HUES48 (cell line): ENCODE measurements around the gene PLIN5.

Source experiments
- H3K27ac ChIP-seq: one replicate; pipeline ENCODE4 v1.7.0; 2013; ENCODE audit warnings: low read depth, low read length, inconsistent platforms
- H3K27me3 ChIP-seq: 2 replicates; pipeline ENCODE4 v1.6.1; 2013; ENCODE audit warnings: mild to moderate bottlenecking, low read length; ENCODE audit not compliant: control insufficient read depth, insufficient read depth
- H3K36me3 ChIP-seq: 2 replicates; pipeline ENCODE4 v1.6.1; 2013; ENCODE audit warnings: low read length; ENCODE audit not compliant: control insufficient read depth, insufficient read depth
- H3K4me1 ChIP-seq: 2 replicates; pipeline ENCODE4 v1.6.1; 2013; ENCODE audit warnings: mild to moderate bottlenecking, low read length; ENCODE audit not compliant: control insufficient read depth, insufficient read depth
- H3K4me3 ChIP-seq: 2 replicates; pipeline ENCODE4 v1.5.1; 2013; ENCODE audit warnings: mild to moderate bottlenecking, low read depth, low read length
- H3K9ac ChIP-seq: 2 replicates; pipeline ENCODE4 v1.6.1; 2013; ENCODE audit warnings: mild to moderate bottlenecking, low read depth, low read length, moderate library complexity
- H3K9me3 ChIP-seq: 2 replicates; pipeline ENCODE4 v1.6.1; 2013; ENCODE audit warnings: low read length; ENCODE audit not compliant: control insufficient read depth, insufficient read depth

The PLIN5 gene

DNA sequence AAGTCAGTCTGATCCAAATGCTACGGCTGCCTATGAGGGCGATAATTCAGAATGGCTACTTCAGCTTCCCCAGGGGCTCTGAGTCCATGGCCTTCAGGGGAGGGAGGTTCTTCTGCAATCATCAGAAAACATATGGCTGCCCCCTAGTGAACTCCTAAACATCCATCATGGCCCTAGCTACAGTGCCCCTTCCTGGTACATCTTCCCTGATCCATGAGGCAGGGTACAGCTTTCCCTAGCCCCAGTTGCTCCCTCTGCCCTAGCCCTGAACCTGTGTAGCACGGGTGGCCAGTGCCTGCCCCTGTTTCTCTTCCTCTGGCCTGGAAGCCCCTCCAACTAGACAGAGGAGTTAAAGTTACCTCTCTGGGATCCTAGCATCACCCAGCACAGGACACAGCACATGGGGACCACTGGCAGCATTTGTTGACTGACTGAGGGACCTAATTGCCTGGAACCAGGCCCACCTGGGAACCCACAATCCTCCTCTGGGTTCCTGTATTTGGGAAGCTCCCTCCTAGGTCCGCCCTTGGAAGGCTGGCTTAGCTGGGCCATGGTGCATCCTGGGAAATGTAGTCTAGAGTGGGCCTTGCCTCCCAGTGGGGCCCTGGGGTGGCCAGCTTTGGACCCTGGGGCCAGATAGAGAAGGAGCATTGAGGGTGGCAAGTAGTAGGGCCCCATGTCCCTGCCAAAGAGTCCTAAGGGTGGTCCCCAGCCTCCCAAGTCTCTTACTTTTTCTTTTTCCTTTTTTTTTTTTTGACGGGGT, 42.2 kb upstream of the PLIN5 start:
- peak overlapping the region; percentile 10 for H3K27ac ChIP-seq
- H3K36me3 ChIP-seq: no peaks in the 10 kb centered on the region
- 0 out of 2 replicates have a peak, but pooled peaks cover 3% of the 10 kb centered on the region for H3K27me3 ChIP-seq
- H3K9ac ChIP-seq: no peak overlapping the region
- H3K9me3 ChIP-seq: no peaks in the 10 kb centered on the region
- no peak overlapping the region for H3K4me3 ChIP-seq
- peaks cover 13% of the 10 kb centered on the region for H3K4me1 ChIP-seq

DNA sequence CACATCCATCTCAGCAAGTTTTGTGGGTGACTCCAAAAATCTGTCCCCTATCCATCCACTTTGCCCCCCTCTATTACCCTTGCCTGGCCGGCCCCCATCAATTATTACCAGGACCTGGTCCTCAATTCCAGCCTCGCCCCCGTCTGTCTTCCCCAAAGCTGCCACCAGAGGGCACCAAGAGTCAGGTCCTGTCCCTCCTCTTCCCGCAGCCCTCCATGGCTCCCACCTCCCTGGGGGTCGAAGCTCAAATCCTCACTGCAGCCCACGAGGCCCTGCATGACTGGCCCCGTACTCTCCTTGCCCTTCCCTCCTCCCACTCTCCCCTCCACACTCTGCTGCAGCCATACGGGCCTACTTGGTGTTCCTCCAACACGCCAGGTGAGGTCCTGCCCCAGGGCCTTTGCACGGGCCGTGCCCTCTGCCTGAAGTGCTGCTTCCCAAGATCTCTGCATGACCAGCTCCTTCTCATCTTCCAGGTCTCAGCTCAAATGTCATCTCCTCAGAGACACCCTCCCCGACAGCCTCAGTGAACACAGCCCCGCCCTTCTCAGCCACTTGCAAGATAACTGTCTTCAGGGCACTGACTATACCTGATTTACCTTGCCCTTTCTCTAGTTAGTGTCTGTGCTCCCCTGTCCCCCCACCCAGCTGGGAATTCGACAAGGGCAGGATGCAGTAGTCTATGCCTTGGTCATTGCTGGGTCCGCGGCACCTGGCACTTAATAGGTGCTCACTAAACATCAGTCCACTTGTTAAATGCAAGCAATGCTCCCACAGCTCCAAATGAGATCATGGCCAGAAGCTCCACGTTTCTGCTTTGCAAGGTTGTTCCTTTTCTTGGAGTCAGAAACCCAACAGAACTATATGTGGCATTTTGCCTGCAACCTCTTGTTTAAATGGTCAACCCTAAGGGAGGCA, 41.3 kb upstream of the PLIN5 start:
- H3K27ac ChIP-seq: peak overlapping the region; percentile 97
- peaks cover 13% of the 10 kb centered on the region for H3K4me1 ChIP-seq
- H3K36me3 ChIP-seq: no peaks in the 10 kb centered on the region
- no peaks in the 10 kb centered on the region for H3K27me3 ChIP-seq
- H3K4me3 ChIP-seq: no peak overlapping the region
- H3K9me3 ChIP-seq: no peaks in the 10 kb centered on the region
- no peak overlapping the region for H3K9ac ChIP-seq

DNA sequence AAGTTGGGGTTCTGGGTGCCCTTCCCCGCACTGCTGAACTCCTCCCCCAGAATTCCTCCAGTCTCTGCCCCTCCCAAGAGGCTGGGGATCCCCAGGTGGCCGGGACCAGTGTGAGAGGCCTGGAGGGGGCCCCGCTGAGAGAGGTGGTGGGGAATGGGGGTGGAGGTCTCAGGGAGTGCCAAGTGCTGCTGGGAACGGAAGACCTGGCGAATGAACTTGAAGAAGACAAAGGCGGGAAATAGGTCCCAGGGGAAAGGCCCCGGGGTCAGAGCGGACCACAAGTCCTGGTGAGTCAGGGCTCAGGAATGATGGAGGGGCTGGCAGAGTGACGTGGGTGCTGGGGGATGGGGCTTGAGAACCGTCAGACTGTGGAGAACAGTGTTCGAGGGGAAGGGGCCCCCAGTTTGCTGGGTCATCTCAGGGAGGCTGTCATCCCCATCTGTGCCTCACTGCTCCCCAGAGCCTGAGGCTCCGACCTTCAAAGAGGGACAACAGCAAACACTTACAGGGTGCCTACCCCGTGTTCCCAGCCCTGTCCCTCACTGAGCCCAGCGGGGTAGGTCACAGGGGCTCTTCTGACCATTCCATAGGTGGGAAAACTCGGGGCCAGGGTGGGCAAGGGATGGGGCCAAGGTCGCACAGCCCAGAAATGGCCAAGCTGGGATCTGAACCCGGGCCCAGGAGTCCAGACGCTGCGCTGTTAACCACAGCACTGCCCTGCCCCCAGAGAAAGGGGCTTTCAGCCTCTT, 40.4 kb upstream of the PLIN5 start:
- H3K27ac ChIP-seq: peak overlapping the region; percentile 97
- H3K27me3 ChIP-seq: no peaks in the 10 kb centered on the region
- H3K9ac ChIP-seq: peak overlapping the region; percentile 57; the same call in 1 of the 2 replicates
- no peaks in the 10 kb centered on the region for H3K9me3 ChIP-seq
- H3K4me1 ChIP-seq: peaks cover 13% of the 10 kb centered on the region
- peak overlapping the region; percentile 30; the same call in 1 of the 2 replicates for H3K4me3 ChIP-seq
- H3K36me3 ChIP-seq: no peaks in the 10 kb centered on the region

DNA sequence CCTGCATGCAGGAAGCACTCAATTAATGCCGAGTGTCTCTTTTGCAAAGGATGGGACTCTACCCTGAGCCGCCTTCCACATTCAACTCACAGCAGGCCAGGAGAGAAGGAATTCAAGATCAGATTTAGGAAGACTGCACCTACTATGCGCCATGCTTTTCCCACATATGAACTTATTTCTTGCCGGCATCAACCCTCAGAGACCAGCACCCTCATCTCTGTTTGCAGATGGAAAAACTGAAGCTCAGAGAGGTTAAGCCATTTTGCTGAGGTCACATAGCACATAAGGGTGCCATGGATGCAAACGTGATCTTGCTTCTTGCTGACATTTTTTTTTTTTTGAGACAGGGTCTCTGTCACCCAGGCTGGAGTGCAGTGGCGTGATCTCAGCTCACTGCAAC, 38.7 kb upstream of the PLIN5 start:
- H3K4me1 ChIP-seq: peaks cover 13% of the 10 kb centered on the region

DNA sequence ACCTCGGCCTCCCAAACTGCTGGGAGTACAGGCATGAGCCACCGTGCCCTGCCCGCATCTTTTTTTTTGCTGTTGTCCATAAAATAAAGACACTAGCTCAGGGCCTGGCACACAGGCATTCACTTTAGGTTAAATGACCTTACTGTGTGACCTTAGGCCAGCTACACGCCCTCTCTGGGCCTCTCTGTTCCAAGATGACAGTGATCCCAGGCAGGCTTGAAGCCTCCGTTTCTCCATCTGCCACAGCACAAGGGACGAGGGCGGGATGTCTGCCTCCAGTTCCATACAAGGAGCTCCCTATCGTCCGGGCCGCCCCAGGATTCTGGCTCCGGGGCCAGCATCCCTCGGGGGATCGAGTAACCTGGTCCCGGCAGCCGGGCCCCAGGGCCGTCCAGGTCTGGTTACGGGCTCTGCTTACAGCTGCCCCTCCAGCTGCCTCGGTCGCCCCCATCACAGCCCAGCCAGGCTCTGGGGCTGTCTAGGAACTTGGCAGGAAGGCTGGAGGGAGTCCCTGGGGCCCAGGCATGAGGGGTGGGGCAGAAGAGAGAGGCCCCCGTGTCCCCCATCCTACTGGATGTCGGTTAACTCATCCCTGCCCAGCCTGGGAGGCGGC, 36.4 kb upstream of the PLIN5 start:
- no peak overlapping the region for H3K9ac ChIP-seq

More for the DNA sequence above, 38.7 kb upstream of the PLIN5 start:
- no peak overlapping the region for H3K27ac ChIP-seq
- no peak overlapping the region for H3K4me3 ChIP-seq
- no peaks in the 10 kb centered on the region for H3K27me3 ChIP-seq
- H3K36me3 ChIP-seq: no peaks in the 10 kb centered on the region
- no peak overlapping the region for H3K9ac ChIP-seq
- H3K9me3 ChIP-seq: no peaks in the 10 kb centered on the region

DNA sequence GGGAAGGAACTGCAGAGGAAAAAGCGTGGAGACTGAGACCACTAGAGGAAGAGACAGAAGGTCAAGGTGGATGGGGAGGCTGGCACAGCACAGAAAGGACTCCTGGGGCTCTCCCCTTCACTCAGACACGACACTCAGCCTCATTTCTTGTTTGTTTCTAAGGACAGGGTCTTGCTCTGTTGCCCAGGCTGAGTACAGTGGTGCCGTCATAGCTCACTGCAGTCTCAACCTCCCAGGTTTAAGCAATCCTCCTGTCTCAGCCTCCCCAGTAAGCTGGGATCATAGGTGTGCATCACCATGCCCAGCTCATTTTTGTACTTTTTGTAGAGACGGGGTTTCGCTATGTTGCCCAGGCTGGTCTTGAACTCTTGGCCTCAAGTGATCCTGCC, 35.9 kb upstream of the PLIN5 start:
- Histone ChIP-seq H3K9me3 (no peaks in the 10 kb centered on the region), H3K27ac (no peak overlapping the region), H3K4me3 (no peak overlapping the region), H3K36me3 (no peaks in the 10 kb centered on the region), H3K9ac (no peak overlapping the region), H3K27me3 (no peaks in the 10 kb centered on the region), H3K4me1 (peaks cover 13% of the 10 kb centered on the region)

More for the DNA sequence above, 36.4 kb upstream of the PLIN5 start:
- Histone ChIP-seq H3K9me3 (no peaks in the 10 kb centered on the region), H3K27ac (no peak overlapping the region), H3K4me3 (no peak overlapping the region), H3K4me1 (peaks cover 13% of the 10 kb centered on the region), H3K36me3 (no peaks in the 10 kb centered on the region), H3K27me3 (no peaks in the 10 kb centered on the region)

DNA sequence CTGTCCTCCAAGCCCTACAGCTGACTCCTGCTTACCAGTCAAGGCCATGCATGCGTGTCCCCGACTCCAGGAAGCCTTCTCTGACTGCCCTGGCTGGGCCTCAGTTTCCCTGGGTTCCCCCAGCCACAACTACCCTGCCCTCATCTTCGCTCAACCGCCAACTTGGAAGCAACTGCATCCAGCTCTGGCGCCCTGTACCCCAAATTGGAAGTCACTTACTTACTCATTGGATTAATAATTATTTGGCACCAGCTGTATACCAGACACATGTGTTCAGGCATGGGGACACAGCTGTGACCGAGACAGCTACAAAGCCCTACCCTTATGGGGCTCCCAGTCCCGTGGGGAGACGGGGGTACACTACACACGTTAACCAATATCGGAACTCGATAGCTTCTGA, 35.4 kb upstream of the PLIN5 start:
- Histone ChIP-seq H3K27me3 (no peaks in the 10 kb centered on the region), H3K9me3 (no peaks in the 10 kb centered on the region), H3K4me3 (no peak overlapping the region), H3K9ac (no peak overlapping the region), H3K27ac (no peak overlapping the region), H3K4me1 (peaks cover 8% of the 10 kb centered on the region), H3K36me3 (no peaks in the 10 kb centered on the region)

DNA sequence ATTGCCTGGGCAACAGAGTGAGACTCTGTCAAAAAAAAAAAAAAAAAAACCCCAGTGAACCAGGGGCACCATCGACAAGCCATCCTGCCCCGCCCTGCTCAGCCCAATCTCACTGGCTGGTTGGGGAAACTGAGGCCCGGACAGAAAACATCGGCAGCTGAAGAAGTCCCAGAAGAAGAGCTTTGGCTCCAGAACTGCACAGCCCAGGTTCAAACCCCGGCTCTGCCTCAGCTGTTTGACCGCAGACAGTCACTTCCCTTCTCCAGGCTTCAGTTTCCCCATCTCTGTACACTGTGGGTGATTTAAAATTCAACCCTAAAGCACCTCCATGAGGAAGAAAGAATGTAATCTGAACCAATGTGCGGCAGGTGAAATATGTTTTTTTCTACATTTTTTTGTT, 33.9 kb upstream of the PLIN5 start:
- Histone ChIP-seq H3K9me3 (no peaks in the 10 kb centered on the region), H3K9ac (no peak overlapping the region), H3K36me3 (no peaks in the 10 kb centered on the region), H3K4me3 (no peak overlapping the region), H3K27me3 (no peaks in the 10 kb centered on the region), H3K4me1 (no peaks in the 10 kb centered on the region), H3K27ac (no peak overlapping the region)

DNA sequence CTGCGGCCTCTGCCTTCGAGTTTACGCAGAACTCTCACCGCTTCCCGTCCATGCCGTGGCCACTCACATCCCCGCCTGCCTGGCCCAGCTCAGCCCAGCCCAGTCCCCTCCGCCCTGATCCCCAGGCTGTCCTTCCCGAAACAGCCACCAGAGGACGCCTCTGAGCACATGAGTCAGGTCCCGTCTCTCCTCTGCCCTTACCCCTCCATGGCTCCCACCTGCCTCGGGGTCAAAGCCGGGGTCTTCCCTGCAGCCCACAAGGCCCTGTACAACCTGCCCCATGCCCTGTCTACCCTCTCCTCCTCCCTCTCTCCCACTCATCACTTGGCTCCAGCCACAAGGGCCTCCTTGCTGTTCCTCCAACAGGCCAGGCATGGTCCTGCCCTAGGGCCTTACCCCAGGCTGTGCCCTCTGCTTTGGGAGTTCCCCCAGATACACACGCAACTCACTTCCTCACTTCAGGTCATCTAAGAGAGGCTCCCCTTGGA, 32.6 kb upstream of the PLIN5 start:
- Histone ChIP-seq H3K9me3 (no peaks in the 10 kb centered on the region), H3K9ac (no peak overlapping the region), H3K27ac (no peak overlapping the region), H3K27me3 (no peaks in the 10 kb centered on the region), H3K36me3 (no peaks in the 10 kb centered on the region), H3K4me3 (no peak overlapping the region), H3K4me1 (no peaks in the 10 kb centered on the region)

DNA sequence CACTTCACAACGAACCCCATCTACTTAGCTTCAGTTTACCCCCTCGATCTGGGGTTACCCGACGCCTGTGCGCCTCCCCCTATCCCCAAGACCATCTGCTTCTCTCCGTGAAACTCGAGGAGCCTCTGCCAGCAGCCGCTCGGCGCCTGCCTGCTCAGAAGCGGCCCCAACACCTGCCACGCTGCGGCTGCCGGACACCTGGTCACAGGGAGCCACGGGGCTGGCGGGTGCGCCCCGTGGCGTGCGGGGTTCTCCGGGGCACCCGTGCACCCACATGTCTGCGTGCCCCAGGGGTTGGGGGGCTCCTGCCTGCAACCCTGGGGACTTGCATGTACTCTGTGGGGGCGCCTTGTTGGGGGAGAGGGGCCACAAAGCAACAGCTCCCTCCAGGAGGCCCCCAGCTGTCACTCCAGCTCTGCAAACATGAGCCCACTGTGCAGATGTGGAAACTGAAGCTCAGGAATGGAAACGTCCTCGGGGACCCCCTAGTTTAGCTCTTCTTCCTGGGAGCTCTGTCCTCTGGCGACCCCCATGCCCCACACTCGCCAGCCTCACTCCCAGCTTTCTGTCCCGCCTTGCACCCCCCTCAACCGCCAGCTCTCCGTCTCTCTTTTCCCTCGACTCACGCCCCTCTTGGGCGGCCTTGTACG, 31.5 kb upstream of the PLIN5 start:
- no peaks in the 10 kb centered on the region for H3K36me3 ChIP-seq

More for the DNA sequence above, 31.5 kb upstream of the PLIN5 start:
- no peak overlapping the region for H3K4me3 ChIP-seq
- H3K9ac ChIP-seq: no peak overlapping the region
- H3K27me3 ChIP-seq: no peaks in the 10 kb centered on the region
- H3K27ac ChIP-seq: no peak overlapping the region
- H3K9me3 ChIP-seq: no peaks in the 10 kb centered on the region
- no peaks in the 10 kb centered on the region for H3K4me1 ChIP-seq
